Left lobe of liver (tissue), 2 donors: Measurements from ENCODE around the gene C16orf90. TPM values are rescaled to one million over a fixed set of nuclear protein-coding genes. Genes with fewer than 3 reads are reported as not detected.
"Not testable (repeated sequence)": the region's sequence is repeated elsewhere in the genome, so short reads cannot be mapped to it uniquely, and the experiment has no call there.

Experiments used
- ATAC-seq: fragments of 200-7000 bp; cut with Tn5 transposase; one replicate; pipeline ENCODE4 v1.9.1; 2020; ENCODE audit warnings: mild to moderate bottlenecking, moderate library complexity
- DNase-seq: peaks from one replicate; pipeline ENCODE4 v3.0.0-alpha.2; 2020; ENCODE audit warnings: low spot score
- total RNA-seq: library from RNA; stranded (reverse); gene quantifications from one replicate; pipeline ENCODE4 v1.2.1, GENCODE V29; 2021
- donor health status: DM: no; HTN: no; CAD: no; lungs with moderate emphysema.
- donor health status: DM: no; HTN: yes; CAD: no.

Gene C16orf90
- total RNA-seq, 1 donor from 2014 or later, result not detected

DNA sequence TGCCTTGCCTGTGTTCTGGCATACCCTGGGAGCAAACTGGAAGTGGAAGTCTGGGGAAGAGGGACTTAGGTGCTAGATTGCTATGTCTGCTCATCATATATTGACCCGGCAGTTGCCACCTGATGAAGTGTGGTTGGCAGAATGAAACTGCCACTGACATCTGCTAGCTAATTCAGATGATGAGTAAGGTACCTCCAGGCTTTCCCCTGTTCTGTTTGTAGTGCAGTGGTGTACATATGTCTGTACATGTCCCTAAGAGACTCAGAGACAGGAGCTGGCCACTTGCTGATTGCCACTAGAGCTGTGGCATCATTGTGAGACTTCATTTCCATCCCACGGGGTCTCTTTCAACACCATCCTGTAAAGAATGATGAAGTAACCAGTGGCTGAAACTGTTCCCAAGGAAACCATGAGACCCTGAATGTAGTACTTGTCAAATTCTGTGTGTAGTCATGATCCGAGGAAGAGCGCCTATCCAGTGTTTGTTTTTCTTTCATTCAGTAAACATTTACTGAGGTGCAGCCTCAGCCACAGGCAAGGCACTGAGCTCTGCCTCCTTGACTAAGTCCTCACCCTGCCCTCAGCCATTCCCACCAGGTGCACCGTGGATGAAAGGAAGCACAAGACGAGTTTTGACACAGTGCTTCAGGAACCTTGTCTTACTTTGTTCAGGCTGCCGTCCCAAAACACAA is 18.7 kb upstream of the C16orf90 start:
- ATAC-seq (no peak), DNase-seq (no peak)

DNA sequence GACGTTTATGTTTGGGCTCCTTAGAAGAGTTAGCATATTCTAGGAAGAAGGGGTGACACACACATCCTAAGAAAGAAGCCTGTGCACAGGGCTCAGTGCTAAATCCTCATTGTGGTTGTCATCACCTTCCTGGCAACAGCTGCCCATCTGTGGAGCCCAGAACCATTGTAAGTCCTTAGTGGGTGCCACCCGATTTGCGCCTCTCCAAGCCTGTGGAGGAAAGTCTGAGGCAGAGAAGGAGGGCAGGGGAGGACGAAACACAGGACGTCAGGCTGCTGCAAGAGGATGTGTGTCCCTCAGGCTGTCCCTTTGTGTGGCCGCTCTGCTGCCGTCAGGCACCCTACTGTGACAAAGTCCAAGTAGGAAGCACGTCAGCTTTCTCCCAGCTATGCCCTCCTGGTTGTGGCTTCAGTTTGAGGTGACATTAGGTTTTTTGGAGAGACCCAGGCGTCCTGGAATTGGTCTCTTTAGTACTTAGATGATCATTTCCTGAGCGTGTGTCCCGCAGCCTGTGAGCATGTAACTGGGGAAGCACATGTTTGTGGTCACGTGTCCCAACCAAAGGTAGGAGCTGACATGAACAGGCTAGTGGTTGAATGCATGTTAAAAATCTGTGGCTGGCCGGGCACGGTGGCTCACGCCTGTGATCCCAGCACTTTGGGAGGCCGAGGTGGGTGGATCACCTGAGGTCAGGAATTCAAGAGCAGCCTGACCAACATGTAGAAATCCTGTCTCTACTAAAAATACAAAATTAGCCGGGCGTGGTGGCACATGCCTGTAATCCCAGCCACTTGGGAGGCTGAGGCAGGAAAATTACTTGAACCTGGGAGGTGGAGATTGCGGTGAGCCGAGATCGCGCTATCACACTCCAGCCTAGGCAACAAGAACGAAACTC is 16.2 kb upstream of the C16orf90 start:
- no peak for DNase-seq
- ATAC-seq, result no peak

DNA sequence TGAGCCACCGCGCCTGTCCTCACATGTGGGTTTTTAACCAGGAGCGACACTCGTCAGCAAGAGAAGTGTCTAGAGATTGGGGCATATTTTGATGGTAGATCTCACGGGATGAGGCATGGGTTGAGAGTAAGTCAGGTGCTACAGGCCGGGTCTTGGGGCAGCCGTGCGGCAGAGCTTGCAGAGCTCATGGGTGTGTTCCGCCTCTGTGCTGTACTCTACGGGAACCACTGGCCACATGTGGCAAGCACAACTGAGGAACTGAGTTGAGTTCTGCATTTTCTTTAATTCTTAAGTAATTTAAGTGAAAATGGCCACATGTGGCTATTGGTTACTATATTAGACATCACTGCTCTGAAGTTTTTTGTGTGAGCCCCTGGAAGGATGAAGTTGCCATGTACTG is 15.1 kb upstream of the C16orf90 start:
- DNase-seq (no peak), ATAC-seq (no peak)

DNA sequence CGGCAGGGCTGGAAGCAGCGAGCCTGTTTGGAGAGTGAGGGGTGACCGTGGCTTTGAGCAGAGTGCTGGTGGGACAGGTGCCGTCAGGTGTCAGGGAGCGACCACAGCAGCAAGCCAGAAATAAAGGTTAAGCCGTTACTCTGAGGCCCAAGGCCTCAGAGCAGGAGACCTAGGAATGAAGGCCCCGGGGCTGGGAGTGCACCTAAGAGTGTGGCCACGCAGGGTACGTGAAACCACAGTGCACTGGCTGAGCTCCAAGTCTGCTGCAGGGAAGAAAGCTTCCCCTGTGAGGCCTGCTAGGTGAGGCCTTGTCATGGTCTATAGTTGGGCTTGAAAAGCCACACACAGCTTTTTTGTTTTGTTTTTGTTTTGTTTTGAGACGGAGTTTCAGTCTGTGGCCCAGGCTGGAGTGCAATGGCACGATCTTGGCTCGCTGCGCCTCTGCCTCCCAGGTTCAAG is 14.2 kb upstream of the C16orf90 start:
- DNase-seq, result no peak
- no peak for ATAC-seq

DNA sequence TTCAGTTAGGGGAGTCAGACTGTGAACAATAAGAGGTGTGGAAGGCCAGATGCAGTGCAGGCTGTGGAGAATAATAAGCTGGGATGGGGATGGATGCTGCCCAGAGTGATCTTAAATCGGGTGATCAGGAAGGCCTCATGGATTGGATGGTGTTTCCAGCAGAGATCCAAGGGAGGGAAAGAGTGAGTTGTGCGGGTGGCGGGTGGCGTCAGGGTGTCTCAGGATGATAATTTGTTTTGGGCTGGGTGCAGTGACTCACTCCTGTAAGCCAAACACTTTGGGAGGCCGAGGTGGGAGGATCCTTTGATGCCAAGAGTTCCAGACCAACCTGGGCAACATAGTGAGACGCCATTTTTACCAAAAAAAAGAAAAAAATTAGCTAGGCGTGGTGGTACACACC is 13.4 kb upstream of the C16orf90 start:
- ATAC-seq (no peak), DNase-seq (no peak)

DNA sequence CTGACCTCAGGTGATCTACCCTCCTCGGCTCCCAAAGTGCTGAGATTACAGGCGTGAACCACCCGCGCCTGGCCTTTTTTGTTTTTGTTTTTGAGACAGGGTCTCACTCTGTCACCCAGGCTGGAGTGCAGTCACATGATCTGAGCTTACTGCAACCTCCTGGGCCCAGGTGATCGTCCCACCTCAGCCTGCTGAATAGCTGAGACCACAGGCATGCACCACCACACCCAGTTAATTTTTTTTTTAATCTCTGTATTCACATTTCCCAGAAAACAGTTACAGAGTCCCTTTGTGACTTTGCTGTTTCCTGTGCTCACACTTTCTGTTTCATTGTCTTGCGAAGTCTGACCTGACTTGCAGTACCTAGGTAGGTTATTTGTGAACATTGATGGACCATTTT is 8.2 kb upstream of the C16orf90 start:
- ATAC-seq (no peak), DNase-seq (no peak)

DNA sequence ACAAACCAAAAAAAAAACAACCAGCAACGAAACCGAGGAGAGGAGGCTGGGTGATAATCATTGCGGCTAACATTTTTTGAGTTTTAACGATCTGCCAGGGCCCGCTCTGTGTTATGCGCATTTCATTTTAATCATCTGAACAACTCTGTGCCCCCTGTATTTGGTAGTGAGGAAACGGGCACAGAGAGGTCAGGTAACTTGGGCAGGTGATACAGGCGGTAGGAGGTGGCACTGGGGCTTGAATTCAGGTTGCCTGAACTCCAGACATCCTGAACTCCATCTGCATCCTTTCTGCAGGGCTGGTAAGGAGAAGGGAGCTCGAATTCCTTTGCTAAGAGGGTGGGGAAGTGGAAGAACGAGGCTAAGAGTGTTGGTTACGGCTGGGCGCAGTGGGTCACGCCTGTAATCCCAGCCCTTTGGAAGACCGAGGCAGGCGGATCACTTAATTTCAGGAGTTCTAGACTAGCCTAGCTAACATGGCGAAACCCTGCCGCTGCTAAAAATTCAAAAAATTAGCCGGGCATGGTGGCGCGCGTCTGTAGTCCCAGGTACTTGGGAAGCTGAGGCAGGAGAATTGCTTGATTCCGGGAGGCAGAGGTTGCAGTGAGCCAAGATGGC is 6.6 kb upstream of the C16orf90 start:
- DNase-seq (no peak), ATAC-seq (no peak)

DNA sequence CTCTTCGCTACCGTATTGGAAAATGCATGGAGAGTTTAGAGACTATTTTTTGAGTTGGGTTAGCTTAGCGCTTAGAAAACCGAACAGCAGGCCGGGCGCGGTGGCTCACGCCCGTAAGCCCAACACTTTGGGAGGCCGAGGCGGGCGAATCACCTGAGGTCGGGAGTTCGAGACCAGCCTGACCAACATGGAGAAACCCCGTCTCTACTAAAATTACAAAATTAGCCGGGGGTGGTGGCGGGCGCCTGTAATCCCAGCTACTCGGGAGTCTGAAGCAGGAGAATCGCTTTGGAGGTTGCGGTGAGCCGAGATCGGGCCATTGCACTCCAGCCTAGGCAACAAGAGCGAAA is 6.1 kb upstream of the C16orf90 start:
- not testable (repeated sequence) for ATAC-seq, DNase-seq

DNA sequence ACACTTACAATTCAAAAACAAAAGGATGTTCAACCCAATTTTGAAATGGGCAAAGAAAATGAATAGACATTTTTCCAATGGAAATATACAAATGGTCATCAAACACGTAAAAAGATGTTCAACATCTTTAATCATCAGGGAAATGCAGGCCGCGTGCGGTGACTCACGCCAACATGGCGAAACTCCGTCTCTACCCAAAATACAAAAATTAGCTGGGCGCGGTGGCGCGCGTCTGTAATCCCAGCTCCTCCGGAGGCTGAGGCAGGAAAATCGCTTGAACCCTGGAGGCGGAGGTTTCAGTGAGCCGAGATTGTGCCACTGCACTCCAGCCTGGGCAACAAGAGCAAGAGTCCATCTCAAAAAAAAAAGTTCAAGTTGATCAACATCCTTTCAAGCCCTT is 3.7 kb upstream of the C16orf90 start:
- DNase-seq, result no peak

DNA sequence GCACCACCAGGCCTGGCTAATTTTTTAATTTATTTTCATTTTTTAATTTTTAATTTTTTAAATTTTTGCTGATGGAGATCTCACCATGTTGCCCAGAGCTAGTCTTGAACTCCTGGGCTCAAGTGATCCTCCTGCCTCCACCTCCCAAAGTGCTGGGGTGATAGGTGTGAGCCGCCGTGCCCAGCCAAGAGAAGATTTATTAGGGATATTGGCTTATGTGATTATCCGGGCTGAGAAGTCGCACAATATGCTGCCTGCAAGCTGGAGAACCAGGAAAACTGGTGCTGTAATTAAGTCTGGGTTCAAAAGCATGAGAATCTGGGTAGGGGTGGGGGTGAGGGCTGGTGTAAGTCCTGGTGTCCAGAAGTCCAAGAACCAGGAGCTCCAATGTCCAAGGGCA is 2.5 kb upstream of the C16orf90 start:
- ATAC-seq (no peak), DNase-seq (no peak)

More for the DNA sequence above, 3.7 kb upstream of the C16orf90 start:
- no peak for ATAC-seq

DNA sequence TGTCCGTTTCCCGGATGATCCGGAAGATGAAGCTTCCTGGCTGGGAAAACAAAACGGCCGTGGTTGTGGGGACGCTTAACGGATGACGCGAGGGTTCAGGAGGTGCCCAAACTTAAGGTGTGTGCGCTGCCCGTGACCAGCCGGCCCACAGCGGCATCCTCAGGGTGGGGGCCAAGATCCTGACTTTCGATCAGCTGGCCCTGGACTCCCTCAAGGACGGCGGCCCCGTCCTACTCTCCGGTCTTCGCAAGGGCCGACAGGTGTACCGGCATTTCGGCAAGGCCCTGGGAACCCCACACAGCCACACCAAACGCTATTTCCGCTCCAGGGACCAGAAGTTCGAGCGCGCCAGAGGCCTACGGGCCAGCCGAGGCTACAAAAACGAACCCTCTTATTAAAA is 1.1 kb upstream of the C16orf90 start:
- DNase-seq (no peak), ATAC-seq (no peak)

DNA sequence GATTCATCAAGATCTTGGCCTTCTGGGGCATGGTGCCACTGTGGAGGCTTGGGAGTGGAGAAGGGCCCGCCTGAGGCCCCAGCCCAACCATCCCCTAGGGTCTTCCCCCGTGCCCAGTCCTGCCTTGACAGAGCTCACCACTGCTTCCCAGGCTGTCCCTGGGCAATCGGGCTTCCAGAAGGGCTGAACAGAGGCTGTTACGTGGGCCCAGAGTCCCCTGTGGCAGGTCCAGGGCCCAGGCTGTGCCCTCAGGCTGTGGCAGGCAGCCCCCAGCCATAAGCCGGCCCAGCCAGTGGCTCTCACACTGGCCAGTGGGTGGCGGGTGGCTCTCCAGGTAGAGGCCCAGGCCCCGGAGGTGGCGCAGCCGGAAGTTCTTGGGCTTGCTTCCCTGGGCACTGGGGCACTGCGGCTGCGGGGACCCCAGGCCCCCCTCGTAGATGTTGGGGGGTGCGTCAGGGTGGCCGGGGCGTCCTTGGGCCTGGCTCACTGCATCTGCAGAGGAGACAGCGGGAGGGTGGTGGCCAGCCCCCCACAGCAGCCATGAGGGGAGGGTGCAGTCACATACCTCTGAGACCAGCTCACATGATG is 809 bp downstream of the C16orf90 start:
- ATAC-seq (no peak), DNase-seq (no peak)

DNA sequence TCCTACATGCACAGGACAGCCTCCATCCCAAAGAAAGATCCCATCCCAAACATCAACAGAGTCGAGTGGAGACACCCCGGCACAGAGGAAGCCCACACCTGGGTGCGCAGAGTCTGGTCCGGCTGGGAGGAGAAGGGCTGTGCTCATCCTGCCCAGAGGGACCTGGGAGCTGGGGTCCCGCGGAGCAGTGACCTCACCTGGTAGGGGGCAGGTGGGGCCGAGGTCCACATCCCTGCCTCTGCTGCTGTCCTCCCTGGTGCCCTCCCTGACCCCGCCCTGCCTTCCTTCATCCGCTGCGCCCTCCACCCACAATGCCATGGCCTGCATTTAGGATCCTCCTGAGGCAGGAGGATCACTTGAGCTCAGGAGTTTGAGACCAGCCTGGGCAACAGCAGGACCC is 2.9 kb downstream of the C16orf90 start:
- ATAC-seq (no peak), DNase-seq (no peak)

DNA sequence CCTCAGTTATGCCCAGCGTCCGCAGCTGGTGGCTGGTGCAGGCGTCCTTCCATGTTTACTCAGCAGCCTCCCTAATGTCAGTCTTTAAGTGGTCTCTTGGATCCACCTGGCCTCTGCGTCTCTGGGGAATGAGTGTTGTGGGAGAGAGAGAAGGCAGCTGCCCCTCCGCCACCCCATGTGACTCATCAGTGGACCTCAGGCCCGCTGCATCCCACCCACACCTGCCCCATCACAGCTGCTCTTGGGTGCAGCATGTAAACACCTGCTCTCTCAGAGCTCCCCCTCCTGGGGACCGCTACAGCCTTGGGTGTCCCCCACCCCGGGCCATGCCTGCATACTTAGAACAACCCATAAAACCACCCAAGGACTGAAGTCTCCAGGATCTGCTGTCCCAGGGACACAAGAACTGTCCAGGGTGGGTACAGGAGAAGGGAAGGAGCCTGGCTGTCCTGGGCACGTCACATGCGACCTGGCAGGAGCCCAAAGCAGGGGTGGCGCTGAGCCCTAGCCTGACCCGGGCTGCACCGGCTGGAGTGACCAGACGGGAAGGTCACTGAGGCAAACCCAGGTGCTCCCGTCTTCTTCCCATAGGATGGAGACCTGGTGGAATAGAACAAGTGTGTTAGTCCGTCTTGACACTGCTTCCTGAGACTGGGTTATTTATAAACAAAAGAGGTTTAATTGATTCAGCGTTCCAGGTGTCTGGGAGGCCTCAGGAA is 4.2 kb downstream of the C16orf90 start:
- DNase-seq, result peak; percentile 69
- peak; percentile 65 for ATAC-seq

DNA sequence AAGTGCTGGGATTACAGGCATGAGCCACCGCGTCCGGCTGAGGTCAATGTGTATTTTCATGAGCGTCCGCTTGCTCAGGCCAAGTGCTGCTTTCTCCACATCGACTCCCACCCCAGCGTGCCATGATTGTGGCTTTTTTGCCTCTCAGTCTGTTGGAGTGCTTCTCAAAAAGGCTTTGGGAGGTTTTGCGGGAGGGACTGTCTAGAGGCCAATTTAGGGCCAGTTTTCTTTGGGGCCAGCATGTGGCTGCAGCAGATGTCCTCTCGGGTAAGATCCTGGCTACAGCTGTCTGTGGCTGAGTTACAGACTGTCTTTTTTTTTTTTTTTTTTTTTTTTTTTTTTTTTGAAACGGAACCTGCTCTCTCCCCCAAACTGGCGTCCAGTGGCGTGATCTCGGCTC is 6.5 kb downstream of the C16orf90 start:
- DNase-seq, result no peak
- no peak for ATAC-seq

DNA sequence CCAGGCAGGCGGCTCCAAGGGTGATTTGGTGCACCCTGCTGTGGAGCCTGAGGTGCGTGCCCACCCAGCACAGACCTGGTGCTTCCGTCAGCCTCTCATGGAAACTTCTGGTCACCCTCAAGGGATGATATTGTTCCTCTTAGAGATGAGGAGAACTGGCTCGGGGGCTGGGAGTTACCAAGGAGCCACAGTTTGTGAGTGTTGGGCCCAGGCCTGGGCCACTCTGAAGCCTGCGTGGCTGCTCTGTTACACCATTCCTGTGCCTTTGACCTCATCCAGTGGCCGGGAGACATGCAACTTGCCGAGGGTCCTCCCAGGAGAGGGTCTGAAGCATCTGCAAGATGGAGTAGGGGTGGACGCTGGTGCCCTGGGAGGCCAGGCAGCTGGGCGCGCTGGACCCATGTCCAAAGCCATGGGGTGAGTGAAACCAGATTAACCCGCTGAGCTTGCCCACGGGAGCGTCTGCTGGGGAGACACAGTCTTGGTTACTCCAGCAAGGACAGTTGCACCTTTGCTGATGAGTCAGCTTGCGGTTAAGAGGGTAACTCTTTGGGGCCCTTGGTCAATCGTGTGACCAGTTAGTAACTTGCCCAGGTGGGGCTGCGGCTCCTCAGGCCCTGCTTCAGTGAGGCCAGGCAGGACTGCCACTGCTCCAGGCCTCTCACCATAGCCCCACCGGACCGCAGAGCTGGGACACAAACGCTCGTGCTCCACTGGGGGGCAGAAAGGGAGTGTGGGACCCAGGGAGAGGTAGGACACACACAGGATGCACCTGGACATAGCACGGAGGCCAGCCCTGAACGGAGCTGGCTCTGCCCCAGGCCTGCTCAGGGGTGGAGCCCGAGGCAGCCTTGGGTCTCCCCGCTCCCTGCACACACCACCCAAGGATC is 7.5 kb downstream of the C16orf90 start:
- ATAC-seq, result peak; percentile 4
- DNase-seq, result no peak

DNA sequence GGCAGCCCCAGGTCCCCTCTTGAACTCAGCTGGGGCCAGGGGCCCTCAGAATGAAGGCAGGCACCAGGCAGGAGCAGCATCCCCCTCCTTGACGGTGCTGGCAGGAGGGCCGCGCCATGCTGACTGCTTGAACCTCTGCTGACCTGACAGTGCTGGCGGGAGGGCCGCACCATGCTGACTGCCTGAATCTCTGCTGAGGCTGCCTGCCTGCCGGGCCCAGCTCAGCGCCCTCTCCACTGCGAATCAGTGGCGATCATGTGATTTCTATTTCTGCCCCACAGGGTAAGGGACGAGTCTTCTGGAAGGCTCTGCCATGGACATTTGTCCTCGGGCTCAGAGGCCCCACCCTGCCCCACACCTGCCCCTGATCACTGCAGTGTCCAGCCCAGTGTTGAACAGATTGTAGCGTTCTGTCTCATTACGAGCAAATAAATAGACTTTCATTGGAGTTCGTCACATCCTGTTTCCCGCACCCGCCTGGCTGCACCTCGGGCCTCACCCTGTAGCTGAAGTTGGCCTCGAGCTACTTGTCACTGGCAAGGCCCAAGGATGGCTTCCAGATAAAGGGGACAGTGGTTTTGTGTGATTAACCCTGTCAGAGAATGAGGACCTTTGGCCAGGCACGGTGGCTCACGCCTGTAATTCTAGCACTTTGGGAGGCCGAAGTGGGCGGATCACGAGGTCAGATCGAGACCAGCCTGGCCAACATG is 8.6 kb downstream of the C16orf90 start:
- DNase-seq (no peak), ATAC-seq (no peak)

DNA sequence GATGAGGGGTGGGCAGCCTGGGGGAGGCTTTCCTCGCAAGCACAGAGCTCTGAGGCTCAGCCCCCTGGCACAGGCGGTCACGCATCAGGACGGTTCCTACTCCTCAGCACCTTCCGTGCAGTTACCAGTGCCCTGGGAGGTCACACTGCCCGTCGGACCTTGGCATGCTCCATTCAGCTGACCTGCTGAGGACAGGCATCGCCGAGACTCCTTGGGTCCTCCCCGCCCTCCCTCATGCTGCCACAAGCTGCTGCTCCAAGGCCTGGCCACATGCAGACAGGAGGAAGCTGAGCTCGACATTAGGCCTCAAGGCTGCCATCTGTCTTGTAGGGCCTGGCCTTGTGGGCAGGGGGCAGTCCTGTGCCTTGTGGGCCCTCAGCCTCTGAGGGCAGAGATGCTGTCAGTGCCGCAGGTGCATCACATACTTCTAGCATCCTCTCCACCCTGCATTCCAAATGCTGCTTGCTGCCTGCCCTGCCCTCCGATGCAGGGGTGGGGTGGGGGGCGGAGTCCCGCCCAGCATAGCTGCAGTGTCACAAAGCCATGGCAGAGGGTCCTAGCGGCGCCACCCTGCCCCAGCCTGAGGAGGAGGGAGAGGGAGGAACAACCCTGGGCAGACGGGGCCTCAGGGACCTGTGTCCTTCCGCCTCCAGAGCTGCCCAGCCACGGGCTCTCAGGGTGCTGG is 9.3 kb downstream of the C16orf90 start:
- ATAC-seq (no peak), DNase-seq (no peak)
